NCI-H146 treated with DMSO at 0.1 percent for 48 hours (cell line): ENCODE results near the gene MAP6.

Experiments used
- DNase-seq: peaks from one replicate; lab custom pipeline; 2025; ENCODE audit not compliant: unreplicated experiment; lab: John Stamatoyannopoulos, UW

Gene MAP6

DNA sequence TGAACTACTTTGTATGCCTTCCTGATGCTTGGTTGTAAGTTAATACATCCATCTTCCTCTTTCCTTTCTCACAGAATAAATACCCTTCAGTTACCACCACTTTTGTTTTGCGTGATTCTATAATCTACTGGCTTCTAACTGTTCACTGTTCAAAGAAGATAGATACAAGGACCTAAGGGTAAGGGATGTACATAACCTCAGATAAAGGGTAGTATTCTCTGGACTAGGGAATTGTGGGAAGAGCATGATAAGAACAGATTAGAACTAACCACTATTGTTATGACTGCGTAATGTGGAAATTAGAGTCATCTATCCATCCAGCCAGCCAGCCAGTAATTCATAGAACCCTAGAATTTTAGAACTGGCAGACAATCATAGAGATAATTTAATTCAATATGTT lies 36.4 kb downstream of the MAP6 start:
- no peak for DNase-seq

DNA sequence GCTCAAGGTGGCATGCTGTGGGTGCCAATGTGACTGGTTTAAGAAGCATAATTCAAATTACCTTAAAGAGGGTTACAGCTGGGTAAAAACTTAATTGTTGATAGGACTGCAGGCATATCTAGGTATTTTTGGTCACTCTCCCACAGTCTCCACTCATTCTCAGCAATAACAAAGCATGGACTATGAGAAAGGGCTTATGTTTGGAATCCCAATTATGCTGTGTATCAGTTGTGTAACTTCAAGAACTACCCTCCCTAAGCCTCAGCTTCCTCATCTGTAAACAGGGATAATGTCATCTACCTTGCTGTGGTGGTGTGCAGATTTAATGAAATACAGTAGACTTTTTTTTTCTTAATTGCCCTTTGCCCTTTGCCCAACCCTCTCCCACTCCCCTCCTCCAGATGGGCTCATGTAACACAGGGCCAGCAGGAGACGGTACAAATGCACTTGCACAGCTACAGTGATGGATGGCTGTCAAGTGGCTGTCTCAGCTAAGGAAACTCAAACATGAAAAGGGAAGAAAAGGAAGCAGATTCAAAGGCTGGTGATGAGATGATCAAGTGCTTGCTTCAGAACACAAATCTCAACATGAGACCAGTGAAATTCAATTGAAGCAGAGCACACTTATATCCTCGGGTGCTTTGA lies 37.6 kb downstream of the MAP6 start:
- no peak for DNase-seq

DNA sequence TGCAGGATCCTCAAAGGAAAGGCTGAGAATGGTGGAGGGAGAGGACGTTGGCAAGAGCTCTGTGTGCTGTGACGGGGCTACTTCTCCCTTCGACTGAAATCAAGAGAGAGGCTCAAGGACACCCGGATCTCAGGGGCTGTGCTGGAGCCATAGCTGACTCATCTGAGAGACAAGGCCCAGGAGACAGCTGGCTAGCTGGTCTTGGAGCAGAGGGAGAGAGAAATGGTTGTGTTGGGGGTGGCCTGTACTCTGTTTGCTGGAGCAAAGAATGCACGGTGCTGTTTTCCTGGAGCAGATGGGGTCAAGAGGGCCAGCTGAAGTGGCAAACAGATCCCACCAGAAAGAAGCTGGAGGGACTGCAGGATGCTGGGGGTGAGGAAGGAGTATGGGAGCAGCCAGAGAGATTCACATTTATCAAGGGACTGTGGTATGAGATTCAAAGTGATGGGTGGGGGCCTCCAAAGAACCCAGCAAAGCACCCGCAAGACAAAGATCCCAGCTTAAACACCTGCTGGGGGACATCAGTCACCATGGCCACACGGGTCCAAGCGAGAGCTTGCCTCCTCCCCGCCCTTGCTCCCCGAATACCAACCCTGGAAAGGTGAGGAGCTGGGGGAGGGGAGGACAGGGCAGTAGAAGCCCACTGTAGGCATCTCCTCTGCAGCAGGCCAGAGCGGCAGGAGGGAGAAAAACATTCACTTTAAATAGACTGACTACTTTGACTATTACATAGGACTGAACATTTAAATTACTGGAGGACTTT lies 40.8 kb downstream of the MAP6 start:
- DNase-seq: no peak

DNA sequence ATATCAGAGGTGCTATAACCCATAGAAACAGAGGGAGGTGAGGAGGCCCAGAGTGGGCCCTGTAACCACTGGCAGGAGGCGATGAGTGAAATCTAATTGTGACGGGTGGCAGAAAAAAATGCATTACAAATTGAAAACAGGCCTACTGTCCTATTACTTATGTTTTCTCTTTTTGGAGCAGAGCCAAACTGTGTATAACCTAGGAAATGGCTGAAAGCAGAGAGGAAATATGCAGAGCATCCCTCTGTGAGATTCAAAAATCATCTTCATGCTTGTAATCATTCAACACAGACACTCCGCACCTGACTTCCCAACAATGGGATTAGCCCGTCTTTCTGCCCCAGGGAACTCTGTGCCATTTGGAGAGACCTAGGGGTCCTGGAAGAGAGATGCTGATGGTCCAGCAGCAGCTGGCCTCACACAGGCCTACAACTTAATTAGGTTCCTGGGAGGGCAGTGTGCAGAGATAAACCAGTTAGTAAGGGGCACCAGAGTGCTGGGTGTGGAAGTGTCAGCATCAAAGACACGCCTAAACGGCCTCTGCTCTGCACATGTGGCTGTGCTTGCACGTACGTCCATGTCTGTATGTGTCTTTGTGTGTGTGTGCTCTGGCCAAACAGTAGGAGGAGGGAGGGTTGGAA lies 41.8 kb downstream of the MAP6 start:
- DNase-seq: peak; percentile 49

DNA sequence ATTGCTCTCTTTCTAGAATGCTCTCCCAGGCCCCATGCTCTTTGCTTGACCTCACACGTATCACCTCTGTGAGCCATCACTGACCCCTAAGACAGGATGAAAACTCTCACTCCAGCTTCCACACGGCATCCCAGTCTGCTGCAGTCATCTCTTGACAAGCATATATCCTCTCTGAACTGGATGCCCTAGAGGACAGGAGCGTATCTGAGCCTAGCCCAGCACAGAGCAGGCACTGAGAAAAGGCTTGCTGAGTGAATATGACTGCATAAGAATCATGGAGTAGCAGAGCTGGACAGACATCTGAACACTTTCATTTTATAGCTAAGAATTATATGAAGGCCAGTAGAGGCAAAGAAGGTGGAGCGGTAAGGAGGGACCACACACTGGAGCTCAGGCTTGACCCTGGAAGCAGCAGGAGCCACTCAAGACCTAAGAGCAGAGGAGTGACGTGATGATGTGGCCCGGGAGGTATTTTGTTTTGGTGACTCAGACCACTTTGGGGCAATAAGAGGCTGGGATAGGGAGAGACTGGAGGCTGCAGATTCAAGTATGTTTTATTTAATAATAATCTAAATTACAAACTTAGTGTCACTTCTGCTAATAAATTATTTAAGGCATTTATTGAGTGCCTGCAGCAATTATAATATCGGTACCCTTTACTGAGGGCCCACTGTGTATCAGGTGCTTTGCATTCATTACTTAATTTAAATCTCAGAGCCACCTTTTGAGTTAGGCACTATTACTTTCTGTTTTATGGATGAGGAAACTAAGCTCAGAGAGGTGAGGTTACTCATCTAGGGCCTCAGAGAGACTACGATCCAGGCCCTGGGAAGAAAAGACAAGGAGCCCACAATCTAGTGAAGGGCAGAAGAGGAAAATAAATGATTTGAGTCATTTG lies 42.6 kb downstream of the MAP6 start:
- no peak for DNase-seq

DNA sequence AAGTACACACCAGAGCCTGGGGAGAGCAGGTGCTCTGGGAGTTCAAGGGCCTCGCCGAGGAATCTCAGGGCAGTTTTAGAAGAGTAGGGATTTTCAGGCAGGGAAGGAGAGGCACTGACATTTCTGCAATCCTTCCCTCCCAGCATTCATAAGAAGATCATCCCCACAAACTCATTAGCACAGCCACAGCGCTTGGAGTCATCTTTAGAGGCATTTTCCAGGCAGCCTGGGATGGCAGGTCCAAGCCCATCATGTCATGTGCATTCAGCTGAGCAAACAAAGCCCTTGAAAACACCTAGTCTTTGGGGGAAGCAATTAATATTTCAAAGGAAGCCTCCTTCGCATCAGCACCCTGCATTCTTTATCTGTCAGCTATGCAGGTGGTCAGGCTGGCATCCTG lies 43.8 kb downstream of the MAP6 start:
- peak; percentile 96 for DNase-seq

DNA sequence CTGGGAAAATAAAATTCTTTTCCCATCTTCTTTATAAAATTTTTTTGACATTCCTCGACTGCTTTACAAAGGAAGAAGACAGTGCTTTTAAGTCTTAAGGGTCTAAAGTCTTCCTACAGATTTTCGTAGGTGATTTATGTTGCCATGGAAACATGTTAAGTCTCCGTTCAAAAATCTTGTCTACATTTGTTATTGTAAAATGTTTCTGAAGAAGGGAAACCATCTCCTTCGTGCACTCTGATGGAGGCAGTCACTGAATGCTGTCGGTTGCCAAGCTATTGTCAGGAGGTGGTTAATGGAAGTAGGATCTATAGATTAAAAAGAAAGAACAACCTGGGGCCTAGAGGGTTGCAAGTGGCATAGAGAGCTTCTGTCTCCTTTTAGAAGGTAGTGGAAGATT lies 52.6 kb downstream of the MAP6 start:
- no peak for DNase-seq

DNA sequence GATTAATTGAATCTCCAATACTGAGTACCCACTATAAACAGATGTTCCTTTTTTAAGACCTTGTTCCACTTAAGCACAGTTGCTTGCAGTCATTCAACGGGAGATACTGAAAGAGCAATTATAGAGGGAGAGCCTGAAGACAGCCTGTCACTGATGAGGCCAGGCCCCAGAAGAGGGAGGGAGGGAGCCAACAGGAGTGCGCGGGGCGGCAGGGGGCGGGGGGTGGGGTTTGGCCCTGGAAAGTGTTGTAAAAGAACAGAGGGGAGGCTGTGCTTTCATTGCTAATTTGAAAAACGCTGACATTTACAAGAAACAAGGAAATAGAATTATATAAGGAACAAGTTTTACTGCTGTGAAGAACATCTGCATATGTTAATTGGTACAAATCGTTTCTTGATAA lies 53.1 kb downstream of the MAP6 start:
- no peak for DNase-seq

DNA sequence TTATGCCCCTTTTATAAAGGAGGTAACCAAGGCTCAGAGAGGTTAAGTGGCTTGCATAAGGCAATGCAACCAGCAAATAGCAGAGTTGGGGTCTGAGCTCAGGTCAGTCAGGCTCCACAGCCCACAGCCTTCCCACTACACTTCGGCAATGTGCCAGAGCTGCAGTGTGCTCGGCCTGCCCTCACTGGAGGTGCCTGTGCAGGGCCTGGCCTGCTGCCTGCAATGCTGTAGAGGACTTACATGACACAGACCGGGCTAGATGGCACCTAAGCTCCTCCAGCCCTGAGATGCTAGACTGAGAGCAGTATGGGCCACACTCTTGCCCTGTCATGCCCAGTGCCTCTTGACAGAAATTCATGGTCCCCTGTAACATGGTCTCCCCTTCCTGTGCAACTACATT lies 57.0 kb downstream of the MAP6 start:
- DNase-seq: no peak

DNA sequence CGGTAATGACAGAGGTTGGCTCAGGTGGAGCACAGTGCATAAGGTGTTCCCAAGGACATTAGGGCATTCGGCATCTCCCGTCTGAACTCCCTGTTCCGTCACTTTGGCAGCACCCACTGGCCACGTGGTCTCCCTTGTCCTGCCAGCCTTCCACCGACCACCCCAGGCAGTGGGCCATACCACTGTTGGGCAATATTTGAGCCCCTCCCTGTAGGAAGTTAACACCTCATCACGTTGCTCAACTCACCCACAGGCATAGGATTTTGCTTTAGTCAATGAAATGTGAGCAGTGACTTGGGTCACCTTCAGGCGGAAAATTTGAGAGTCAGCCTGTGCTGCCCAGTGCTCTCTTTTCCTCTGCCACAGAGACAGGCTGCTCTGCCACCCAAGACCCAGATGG lies 62.7 kb downstream of the MAP6 start:
- DNase-seq: no peak

DNA sequence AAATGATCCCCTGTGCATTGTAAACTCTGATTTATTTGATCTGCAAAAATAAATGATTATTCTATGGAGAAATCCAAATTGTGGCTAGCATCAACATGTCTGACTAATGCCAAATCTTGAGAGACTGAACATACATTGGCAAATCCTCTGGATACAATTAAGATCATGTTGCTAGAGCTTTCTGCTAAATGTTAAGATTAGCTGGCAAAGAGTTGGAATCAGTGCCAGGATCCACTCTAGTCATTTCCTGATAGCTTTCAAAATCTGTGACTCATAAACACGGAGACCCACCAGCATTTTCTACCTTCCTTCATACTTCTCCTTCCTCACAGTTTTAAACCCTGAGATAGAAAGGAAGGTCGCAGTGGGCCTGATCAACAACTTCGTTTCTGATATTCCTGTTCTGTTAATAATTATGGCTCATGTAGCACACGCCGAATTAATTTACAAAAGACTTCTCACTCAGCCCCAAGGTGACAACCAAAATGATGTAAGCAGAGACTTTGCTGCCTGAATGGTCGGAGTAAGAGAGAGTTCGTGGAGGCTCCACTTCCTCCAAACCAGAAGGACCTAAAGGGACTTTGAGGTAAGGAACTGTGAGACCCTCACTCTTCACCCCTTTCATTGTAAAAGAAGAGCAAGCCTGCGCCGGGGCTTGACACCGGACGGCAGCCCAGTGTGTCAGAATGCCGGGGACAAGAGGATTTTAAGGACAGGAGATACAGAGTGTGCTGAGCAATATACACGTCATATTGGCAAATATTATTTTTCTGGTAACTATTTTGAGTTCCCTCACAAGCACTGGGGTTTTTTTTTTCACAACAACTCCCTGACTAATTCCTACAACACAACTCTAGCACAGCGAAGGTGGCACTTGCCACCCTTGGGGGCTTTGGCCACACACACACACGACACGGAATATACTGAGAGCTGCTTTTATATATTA lies 64.8 kb downstream of the MAP6 start:
- no peak for DNase-seq

DNA sequence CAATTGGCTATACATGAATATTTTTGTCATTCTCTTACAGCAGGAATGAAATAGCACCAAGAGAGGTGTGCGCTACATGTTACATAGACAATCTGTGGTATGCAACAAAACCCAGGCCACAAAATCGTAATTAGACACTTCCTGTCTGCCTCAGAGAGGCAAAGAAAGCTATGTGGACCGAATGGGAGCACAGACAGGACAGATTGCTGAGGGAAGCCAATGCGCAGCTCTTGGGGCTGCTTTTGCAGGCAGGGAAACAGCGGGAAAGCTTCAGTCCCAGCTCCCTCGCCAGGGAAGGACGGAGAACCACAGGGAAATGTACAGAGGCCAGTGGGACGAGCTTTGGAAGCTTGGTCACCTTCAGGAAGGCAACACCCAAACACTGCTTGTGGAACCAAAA lies 65.9 kb downstream of the MAP6 start:
- no peak for DNase-seq

DNA sequence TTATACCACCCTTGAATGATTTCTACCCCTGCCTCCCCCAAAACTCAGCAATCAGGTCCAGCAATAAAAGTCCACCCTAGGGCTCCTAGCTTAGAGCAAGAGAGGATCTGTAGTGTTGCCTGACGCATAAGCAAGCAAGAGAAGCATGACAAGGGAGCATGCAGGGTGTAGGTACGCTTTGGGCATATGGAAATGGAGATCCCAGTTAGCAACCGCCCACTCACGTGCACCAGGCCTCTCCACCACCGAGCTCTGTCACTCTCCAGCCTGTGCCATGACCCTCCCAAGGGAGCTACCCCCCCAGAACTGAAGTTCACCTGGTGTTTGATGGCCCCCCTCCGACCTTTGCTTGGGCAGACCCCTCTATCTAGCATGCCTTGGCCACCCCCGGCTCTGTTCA lies 67.3 kb downstream of the MAP6 start:
- DNase-seq: no peak

DNA sequence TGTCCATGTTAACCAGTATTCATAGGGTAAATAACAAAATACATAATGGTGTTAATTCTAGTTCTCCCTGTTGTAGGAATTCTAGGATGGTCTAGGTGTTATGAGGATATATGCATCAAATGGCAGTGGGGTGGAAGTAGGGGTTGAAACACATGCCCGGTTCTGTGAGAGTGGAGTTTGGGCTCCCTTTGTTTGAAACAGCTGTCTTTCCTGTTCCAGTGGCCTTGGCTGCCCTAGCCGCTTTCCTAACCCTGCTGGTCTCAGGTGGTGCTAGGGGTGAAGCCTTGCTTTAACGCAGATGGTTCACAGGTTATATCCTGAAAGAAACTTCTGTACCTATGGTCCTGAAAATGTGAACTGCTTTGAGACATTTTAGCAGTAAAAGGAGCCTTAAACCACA lies 68.5 kb downstream of the MAP6 start:
- no peak for DNase-seq

DNA sequence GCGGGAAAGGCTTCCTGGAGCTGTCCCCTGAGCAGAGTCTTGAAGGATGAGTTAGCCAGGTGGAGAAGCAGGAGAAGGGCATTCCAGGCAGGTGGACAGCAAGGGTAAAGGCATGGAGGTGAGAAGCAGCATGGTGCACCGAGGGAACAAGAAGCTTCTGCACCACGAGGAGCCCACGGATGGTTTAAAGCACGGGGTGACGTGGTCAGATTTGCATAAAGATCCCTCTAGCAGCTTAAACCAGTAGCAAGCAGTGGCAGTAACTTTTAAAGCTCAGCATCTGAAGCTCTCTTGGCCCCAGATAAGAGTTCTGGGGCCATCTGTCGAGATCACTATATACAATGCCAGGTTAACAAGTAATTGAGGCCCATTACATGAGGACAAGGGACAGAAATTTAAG lies 69.9 kb downstream of the MAP6 start:
- no peak for DNase-seq

DNA sequence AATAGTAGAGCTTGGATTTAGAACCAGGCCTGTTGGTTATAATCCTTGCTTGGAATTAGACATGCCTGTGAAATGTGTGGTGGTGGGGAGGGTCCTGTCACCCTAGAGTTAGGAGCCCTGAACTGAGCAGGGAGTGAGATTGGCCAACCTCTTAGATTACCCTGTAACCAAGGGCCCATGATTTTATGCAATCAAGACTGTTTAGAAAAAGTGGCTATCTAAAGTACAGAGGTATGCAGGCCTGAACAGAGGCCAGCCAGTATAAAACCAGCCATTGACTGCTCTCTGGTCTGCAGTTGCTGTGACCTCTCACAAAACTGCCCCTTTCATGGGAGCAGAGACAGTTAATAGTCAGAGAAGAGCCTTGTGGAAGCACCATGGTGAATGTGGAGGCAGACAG lies 70.6 kb downstream of the MAP6 start:
- DNase-seq: no peak

DNA sequence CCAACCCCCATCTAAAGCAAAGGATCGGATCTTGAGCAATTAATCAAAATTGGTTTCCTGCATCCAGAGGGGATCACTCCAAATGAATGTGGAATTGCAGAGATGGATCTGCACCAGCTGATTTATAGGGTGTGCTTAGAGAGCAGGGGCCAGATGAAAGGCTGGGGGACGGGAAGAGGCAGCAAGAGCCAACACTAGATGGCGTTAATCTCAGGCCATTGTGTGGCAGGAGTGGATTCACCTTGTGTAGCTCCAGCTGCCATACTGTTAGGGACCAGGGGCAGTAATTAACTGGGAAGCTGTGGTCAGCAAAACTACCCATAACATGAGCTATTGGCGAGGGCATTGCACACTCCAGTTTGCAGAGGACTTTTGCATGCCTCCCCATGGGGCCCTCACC lies 71.2 kb downstream of the MAP6 start:
- DNase-seq: peak; percentile 78

DNA sequence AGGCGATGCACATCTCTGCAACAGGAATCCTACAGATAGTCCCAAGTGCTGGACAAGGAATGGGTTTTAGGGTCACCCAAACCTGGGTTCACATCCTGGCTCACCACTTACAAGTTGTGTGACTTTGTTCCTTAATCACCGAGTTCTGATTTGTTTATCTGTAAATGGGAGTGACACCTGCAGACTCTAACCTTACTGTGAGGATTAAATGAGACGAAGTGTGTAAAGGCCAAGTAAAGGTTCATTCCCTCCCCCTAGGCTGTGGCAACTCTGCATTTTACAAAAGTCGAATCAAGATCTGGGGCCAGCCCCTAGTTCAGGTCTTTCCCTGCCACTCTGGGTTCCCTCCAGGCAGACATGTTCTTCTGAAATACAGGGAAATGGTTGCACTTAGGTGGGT lies 71.9 kb downstream of the MAP6 start:
- no peak for DNase-seq

DNA sequence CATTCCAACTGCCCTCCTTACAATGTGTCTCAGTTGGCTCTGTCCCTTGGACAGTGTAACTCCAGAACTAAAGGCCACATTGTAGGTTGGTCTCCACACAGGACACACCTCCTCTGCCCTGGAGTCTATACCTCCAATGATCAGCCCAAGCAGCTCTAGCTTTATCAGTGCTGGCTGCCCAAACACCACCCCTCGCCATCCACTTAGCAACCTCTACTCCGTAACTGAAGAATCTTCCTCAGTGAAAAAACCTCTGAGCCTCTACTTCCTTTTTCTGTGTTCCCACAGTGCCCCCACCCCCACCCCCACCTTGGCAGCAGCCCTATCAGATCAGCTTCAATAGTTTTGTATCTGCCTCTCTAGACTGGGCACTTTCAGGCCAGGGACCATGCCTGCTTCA lies 73.4 kb downstream of the MAP6 start:
- DNase-seq: no peak

DNA sequence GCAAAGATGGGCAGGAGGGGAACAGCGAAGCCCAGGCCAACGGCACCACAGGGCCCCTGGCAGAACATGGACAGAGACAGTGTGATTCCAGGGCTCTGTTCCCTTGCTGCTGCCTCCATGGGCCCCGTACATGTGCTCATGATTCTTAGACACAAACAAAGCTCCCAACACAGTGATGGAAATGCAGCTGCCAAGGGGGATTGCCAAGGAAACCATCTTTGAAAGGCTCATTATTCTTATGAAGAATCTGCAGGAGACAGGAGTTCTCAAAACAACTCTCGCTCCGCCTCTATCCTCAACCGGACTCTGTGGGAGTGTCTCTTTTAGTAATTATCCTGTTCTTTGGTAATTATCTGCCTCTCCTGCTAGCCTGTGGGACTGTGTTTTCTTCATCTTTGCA lies 74.6 kb downstream of the MAP6 start:
- DNase-seq: no peak
